ENCODE results near the gene BEST2. TPM values are rescaled to one million over a fixed set of nuclear protein-coding genes. Genes with fewer than 3 reads are reported as not detected.
"Not testable (repeated sequence)": the region's sequence is repeated elsewhere in the genome, so short reads cannot be mapped to it uniquely, and the experiment has no call there.

The BEST2 gene
- total RNA-seq, 1 donor from 2014 or later = not detected

DNA sequence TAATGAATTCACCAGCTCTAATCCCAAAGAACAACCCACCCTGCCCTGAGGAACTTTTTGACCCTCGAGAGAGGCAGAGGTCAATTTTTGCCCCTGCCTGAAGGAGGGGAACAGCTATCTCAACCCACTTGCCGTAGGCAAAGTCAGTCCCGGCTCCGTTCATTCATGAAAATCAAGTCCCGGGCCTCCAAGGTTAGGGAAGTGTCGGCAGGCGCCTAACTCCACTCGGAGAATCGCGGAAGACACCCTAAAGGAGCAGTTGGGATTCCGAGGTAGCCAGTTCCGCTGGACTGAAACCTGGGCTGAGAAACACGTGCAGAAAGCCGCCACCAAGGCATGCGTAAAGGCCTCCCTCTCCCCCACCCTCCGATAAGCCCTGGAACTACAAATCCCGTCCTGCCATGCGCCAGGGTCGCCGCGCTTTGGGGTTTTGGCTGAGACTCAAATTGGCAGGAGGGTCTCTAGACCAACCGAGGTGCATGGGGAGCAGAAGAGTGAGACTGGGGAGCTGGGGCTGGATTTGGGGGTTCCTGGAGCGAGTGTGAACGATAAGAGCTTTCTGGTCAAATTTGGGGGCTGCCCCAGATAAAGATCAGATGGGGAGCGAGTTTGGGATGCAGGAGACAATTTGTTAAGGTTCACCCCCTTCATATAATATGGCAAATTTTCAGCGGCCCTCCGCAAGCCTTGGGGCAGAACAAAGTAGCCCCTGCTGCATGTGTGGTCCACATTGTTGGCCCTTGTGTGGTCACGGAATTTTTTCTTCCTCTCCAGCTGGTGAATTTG, 27.8 kb upstream of the BEST2 start, which contains the start of gene TNPO2:
Gene TNPO2, minus strand, starts transcription at position 292 of the 786 bp plus-strand sequence. CDS start 2,955 bp downstream, outside the sequence.
- peak; percentile 47 for DNase-seq
- peak within 1 kb of the TSS; percentile 83 for H3K4me3 ChIP-seq
- TF ChIP-seq, protein P1, sequence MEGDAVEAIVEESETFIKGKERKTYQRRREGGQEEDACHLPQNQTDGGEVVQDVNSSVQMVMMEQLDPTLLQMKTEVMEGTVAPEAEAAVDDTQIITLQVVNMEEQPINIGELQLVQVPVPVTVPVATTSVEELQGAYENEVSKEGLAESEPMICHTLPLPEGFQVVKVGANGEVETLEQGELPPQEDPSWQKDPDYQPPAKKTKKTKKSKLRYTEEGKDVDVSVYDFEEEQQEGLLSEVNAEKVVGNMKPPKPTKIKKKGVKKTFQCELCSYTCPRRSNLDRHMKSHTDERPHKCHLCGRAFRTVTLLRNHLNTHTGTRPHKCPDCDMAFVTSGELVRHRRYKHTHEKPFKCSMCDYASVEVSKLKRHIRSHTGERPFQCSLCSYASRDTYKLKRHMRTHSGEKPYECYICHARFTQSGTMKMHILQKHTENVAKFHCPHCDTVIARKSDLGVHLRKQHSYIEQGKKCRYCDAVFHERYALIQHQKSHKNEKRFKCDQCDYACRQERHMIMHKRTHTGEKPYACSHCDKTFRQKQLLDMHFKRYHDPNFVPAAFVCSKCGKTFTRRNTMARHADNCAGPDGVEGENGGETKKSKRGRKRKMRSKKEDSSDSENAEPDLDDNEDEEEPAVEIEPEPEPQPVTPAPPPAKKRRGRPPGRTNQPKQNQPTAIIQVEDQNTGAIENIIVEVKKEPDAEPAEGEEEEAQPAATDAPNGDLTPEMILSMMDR (IDR thresholded peaks at IDR 0.05; ENCODE audit: borderline replicate concordance) = no peak
- peaks cover 18% of the 10 kb centered on the region for H3K36me3 ChIP-seq
- peaks cover 46% of the 10 kb centered on the region for H3K4me1 ChIP-seq
- peak within 1 kb of the TSS; percentile 96 for H3K27ac ChIP-seq (replicated peaks)
- H3K9me3 ChIP-seq (replicated peaks) = no peaks in the 10 kb centered on the region
- H3K27me3 ChIP-seq (ENCODE audit: low read depth) = no peaks in the 10 kb centered on the region
- intact Hi-C loops (cut with micrococcal nuclease) = no loop called here

GRCh38 chr19:12725612-12726011, 26.0 kb upstream of the BEST2 start:
- DNase-seq; H3K27me3 ChIP-seq (ENCODE audit: low read depth); intact Hi-C loops (cut with micrococcal nuclease); H3K9me3 ChIP-seq (replicated peaks); H3K4me3 ChIP-seq; H3K27ac ChIP-seq (replicated peaks): not testable (repeated sequence)
- H3K36me3 ChIP-seq = peaks cover 27% of the 10 kb centered on the region
- peaks cover 37% of the 10 kb centered on the region for H3K4me1 ChIP-seq

DNA sequence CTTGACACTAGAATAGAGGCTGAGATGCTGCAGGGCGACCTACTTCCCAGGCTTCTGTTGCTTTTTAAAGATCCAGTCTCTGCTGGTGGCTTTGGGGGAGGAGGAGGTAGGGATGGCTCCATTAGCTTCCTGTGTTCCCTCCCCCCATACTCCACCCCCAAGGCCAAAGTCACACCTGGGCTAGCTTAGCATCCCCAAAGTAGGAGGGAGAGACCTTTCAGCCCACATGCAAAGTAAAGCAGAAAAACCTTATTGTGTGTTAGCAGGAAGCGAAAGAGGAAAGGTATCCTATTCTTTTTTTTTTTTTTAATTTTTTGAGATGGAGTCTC, 24.6 kb upstream of the BEST2 start:
- Histone ChIP-seq H3K36me3 (peaks cover 39% of the 10 kb centered on the region), H3K4me3 (no peak overlapping the region), H3K27ac (replicated peaks) (no peak overlapping the region), H3K9me3 (replicated peaks) (no peaks in the 10 kb centered on the region), H3K27me3 (ENCODE audit: low read depth) (no peaks in the 10 kb centered on the region), H3K4me1 (peaks cover 32% of the 10 kb centered on the region)
- DNase-seq = no peak
- intact Hi-C loops (cut with micrococcal nuclease) = no loop called here
- TF ChIP-seq, protein P1 (IDR thresholded peaks at IDR 0.05; ENCODE audit: borderline replicate concordance) = no peak

- Histone ChIP-seq H3K27me3 (ENCODE audit: low read depth) (no peaks in the 10 kb centered on the region), H3K4me1 (peaks cover 38% of the 10 kb centered on the region), H3K4me3 (no peak overlapping the region), H3K27ac (replicated peaks) (no peak overlapping the region), H3K9me3 (replicated peaks) (no peaks in the 10 kb centered on the region), H3K36me3 (peaks cover 46% of the 10 kb centered on the region)
- DNase-seq = no peak
- TF ChIP-seq, protein P1 (IDR thresholded peaks at IDR 0.05; ENCODE audit: borderline replicate concordance) = no peak
- intact Hi-C loops (cut with micrococcal nuclease) = no loop called here
Observed at GRCh38 chr19:12727745-12728433, 23.7 kb upstream of the BEST2 start.

DNA sequence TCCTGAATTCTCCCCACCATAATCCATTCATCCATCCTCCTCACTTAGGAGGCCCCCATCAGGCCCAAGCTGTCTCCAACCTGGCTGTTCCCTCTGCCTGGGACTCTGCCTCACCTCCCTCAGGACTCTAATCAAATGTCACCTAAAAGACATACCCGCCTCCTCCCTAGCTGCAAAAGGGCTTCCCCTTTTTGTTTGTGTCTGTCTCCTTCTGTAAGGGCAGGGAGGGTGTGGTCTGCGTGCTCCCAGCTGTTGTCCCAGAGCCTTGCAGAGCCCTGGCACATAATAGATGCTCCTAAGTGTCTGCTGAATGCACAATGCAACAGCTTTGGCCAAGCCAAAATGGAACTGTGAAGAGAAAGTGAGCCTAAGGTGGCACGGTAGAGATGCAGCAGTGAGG, 21.5 kb upstream of the BEST2 start:
- Histone ChIP-seq H3K36me3 (peaks cover 46% of the 10 kb centered on the region), H3K4me1 (peaks cover 40% of the 10 kb centered on the region), H3K4me3 (no peak overlapping the region), H3K9me3 (replicated peaks) (no peaks in the 10 kb centered on the region), H3K27me3 (ENCODE audit: low read depth) (no peaks in the 10 kb centered on the region), H3K27ac (replicated peaks) (no peak overlapping the region)
- no peak for DNase-seq
- TF ChIP-seq, protein P1 (IDR thresholded peaks at IDR 0.05; ENCODE audit: borderline replicate concordance) = no peak
- intact Hi-C loops (cut with micrococcal nuclease) = no loop called here

DNA sequence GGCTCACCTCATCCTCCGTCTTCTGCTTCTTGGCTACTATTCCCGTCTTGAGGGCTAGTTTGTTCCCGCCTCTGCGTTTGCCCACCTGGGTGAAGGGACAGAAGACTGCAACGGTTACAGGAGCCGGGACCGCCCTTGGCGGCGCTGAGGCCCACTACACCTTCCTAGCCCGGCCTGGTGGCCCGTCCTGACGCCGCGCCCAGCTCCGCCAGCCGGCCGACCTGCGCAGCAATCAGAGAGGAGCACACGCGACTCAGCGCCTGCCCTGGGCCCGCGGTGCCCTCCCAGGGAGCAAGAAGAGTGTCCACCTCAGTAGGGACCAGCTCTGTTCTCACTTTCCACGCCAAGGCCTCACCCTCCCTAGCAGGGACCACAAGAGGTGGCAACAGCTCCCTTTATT, 20.3 kb upstream of the BEST2 start:
- no peak overlapping the region for H3K4me3 ChIP-seq
- H3K36me3 ChIP-seq = peaks cover 46% of the 10 kb centered on the region
- intact Hi-C loops (cut with micrococcal nuclease) = no loop called here
- H3K27me3 ChIP-seq (ENCODE audit: low read depth) = no peaks in the 10 kb centered on the region
- no peak for DNase-seq
- TF ChIP-seq, protein P1 (IDR thresholded peaks at IDR 0.05; ENCODE audit: borderline replicate concordance) = no peak
- H3K9me3 ChIP-seq (replicated peaks) = no peaks in the 10 kb centered on the region
- H3K4me1 ChIP-seq = peaks cover 45% of the 10 kb centered on the region
- no peak overlapping the region for H3K27ac ChIP-seq (replicated peaks)
